ENCODE measurements around the gene MAGEE1.

MAGEE1 gene, protein sequence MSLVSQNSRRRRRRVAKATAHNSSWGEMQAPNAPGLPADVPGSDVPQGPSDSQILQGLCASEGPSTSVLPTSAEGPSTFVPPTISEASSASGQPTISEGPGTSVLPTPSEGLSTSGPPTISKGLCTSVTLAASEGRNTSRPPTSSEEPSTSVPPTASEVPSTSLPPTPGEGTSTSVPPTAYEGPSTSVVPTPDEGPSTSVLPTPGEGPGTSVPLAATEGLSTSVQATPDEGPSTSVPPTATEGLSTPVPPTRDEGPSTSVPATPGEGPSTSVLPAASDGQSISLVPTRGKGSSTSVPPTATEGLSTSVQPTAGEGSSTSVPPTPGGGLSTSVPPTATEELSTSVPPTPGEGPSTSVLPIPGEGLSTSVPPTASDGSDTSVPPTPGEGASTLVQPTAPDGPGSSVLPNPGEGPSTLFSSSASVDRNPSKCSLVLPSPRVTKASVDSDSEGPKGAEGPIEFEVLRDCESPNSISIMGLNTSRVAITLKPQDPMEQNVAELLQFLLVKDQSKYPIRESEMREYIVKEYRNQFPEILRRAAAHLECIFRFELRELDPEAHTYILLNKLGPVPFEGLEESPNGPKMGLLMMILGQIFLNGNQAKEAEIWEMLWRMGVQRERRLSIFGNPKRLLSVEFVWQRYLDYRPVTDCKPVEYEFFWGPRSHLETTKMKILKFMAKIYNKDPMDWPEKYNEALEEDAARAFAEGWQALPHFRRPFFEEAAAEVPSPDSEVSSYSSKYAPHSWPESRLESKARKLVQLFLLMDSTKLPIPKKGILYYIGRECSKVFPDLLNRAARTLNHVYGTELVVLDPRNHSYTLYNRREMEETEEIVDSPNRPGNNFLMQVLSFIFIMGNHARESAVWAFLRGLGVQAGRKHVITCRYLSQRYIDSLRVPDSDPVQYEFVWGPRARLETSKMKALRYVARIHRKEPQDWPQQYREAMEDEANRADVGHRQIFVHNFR

DNA sequence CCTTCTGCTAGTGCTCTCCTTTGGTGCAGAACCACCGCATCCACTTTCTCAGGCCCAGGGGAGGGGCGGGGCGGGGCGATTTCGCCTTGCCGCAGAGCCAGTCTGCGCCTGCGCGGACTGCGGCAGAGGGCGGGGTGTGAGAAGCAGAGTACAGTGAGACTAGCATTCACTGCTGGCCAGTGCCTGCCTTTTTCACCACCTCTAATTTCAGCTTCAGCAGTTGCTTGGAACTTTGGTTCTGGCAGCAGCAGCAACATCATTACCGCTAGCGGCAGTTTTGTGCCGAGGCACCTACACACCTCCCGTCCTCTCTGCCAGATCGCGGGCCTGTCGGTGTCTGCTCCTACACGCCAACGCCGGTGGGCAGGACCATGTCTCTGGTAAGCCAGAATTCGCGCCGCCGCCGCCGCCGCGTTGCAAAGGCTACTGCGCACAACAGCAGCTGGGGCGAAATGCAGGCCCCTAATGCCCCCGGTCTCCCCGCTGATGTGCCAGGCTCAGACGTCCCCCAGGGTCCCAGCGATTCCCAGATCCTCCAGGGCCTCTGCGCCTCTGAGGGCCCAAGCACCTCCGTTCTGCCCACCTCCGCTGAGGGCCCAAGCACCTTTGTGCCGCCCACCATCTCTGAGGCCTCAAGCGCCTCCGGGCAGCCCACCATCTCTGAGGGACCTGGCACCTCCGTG, at the start of gene MAGEE1:
Gene MAGEE1, plus strand, starts transcription at position 151 of the 683 bp plus-strand sequence. Its CDS starts 221 bp downstream, at position 372.
- peak within 1 kb of the TSS in 16 of 21 experiments; percentile 1 to 77 (median 58) for H3K27ac ChIP-seq
- H3K4me3 ChIP-seq = peak within 1 kb of the TSS; percentile 37 to 63 (median 50)

DNA sequence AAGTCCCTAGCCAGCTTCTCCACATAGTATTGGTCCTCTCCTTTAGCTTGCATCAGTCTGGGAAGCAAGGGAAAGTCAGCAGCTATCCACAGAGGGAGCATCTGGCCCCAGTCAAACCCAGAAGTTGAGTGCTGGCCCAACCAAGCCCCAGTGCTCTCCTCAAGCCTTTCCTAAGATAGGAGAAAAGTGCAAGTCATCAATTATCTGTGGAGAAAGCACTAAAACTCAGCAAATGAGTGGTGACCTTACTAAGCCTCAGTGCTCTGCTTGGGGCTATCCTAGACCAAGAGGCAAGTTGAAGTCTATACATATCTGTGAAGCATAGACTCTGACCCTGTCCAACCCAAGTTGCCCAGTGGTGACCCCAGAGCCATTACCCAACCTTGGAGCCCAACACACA, 28.5 kb upstream of the MAGEE1 start:
- no peak overlapping the region for H3K4me3 ChIP-seq

DNA sequence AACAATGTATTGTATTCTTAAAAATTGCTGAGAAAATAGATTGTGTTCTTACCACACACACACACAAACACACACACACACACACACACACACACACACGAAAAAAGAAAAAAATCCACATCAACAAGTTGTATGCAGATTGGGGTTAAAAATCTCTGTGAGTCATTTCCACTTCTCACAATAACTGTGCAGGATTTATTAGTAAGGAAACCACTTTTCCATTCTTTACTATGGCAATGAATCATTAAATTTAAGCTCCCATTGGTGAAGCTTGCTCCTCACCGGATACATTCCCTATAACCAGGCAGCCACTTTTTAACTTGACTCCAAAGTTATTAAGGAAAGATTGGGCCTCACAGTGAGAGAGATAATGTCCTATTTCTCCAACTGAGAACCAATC, 19.7 kb upstream of the MAGEE1 start:
- Histone ChIP-seq H3K27ac (no peak overlapping the region), H3K4me3 (no peak overlapping the region)

More for the DNA sequence above, 28.5 kb upstream of the MAGEE1 start:
- no peak overlapping the region for H3K27ac ChIP-seq

DNA sequence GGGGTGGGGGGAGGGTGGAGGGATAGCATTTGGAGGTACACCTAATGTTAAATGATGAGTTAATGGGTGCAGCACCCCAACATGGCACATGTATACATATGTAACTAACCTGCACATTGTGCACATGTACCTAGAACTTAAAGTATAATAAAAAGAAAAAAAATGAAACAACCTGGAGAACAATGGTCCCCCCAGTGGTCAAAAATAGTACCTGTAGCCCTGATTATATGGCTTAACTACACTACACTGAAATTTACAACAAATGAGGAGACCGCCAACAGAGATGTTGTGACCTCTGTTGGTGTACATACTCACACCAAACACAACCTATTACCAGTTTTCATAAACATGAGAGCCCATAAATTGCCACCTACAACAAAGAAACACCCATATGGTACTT, 7.3 kb upstream of the MAGEE1 start:
- H3K4me3 ChIP-seq = no peak overlapping the region
- H3K27ac ChIP-seq = no peak overlapping the region

DNA sequence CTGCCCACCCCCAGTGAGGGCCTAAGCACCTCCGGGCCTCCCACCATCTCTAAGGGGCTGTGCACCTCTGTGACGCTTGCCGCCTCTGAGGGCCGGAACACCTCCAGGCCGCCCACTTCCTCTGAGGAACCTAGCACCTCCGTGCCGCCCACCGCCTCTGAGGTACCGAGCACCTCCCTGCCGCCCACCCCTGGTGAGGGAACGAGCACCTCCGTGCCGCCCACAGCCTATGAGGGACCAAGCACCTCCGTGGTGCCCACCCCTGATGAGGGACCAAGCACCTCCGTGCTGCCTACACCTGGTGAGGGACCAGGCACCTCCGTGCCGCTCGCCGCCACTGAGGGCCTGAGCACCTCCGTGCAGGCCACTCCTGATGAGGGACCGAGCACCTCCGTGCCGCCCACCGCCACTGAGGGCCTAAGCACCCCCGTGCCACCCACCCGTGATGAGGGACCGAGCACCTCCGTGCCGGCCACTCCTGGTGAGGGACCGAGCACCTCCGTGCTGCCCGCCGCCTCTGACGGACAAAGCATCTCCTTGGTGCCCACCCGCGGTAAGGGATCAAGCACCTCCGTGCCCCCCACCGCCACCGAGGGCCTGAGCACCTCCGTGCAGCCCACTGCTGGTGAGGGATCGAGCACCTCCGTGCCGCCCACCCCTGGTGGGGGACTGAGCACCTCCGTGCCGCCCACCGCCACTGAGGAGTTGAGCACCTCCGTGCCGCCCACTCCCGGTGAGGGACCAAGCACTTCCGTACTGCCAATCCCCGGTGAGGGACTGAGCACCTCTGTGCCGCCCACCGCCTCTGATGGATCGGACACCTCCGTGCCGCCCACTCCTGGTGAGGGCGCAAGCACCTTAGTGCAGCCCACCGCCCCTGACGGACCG, 977 bp downstream of the MAGEE1 start:
- peak overlapping the region in 13 of 21 experiments; percentile 8 to 77 (median 60) for H3K27ac ChIP-seq
- H3K4me3 ChIP-seq = peak overlapping the region; percentile 37 to 63 (median 50)

DNA sequence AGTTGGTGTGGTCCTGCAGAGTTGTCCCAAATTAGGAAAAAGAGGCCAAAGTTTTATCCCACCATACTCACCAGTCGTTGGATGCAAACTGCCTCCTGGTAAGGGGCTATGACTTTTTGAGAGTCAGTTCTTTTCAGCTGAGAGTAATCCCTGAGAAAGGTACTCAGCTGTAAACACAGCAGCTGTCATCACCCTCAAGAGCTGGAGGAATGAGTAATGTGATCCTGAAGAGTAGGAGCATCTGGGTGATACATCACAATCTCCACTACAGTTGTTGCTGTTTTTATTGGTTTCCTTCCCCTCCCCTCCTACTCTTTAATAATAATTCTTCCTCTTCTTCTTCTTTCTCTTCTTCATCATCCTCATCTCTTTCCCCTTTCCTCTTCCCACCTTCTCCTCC, 5.7 kb downstream of the MAGEE1 start:
- no peak overlapping the region for H3K4me3 ChIP-seq
- H3K27ac ChIP-seq = no peak overlapping the region

DNA sequence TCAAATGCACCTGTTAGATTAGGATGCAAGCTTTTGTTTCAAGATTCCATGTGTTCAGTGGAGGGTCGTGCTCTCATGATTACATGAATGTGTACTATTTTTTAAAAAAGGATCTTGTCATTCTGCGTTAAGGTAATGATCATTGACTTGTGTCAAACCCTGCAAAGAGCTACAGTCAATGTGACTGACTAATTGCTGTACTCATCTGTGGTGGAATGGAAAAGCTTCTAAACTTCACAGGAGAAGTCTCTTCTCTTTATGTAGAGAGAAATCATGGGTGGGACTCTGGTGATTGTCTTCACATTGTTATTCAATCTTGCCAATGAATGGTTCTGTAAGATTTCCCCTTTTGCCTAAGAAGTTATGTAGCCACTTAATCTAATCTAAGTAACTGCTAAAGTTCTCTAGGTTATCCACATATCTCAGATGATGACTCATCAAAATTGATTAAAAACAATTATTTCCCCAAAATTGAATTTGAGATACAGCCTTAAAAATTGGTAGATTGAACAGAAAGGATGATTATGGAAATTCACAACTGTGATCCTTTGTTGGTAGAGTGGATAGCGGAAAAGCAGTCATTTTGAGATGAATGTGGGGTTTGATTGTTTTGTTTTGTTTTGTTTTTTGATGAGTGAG, 6.7 kb downstream of the MAGEE1 start:
- no peak overlapping the region for H3K4me3 ChIP-seq
- no peak overlapping the region for H3K27ac ChIP-seq

DNA sequence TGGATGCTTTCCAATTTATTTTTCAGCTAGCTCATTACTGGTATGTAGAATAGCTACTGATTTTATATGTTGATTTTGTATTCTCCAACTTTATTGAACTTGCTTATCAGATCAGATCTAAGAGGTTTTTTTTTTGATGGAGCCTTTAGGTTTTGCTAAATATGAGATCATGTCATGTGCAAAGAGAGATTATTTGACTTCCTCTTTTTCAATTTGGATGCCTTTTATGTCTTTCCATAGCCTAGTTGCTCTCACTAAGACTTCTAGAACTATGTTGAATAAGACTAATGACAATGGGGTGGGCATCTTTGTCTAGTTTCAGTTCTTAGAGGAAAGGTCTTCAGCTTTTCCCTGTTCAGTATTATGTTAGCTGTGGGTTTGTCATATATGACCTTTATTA, 11.7 kb downstream of the MAGEE1 start:
- no peak overlapping the region for H3K27ac ChIP-seq
- H3K4me3 ChIP-seq = no peak overlapping the region

DNA sequence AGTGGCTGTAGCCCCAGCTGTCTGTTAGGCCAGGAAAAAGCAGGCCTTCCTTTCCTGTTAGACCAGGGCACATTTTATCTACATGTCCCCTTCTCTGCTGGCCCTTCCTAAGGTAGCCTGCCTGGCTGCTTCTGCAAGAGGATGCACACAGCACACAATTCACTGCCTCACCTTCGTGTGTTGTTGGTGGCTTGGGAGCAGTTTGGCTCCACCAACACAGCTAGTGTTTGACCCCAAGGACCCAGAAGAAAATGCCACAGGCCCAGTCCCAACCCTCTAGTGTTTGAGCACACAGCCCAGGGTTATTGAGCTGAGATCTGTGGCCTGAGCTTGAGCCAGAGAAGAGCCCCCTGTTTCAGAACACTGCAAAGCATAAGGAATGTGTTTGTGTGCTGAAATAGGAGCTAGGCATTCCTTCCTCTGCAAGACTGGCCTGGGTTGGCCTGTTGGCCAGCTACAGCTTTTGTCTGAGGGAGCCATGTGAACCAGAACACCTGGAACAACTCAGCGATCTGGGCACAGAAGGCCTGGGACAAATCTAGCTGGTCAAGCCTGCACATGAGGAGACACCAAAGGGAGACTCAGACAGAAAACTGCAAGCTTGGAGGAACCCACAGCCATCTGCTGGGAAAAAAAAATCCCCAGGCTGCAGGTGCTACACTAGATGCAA, 26.4 kb downstream of the MAGEE1 start:
- no peak overlapping the region for H3K4me3 ChIP-seq
- no peak overlapping the region for H3K27ac ChIP-seq

DNA sequence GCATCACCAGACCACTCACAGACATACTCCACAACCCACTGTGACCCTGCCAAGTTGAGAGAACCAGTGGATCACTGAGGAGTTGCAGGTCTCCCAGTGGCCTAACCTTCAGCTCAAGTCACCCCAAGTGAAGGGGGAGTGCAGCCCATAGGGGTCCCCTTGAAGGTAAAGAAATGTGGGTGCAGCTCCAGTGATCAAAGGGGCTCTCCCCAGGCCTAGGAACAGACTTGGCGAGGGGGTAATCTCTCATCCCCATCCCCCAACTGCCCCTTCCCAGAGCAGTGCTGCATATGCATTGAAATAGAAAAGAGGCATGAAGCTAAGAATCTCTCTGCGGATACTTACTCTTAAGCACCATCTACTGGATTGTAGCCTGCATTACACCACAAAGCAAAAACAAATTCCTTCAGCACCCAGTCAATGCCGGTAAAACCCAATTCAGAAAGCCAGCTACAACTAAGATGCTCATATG, 27.0 kb downstream of the MAGEE1 start:
- Histone ChIP-seq H3K4me3 (no peak overlapping the region), H3K27ac (no peak overlapping the region)

DNA sequence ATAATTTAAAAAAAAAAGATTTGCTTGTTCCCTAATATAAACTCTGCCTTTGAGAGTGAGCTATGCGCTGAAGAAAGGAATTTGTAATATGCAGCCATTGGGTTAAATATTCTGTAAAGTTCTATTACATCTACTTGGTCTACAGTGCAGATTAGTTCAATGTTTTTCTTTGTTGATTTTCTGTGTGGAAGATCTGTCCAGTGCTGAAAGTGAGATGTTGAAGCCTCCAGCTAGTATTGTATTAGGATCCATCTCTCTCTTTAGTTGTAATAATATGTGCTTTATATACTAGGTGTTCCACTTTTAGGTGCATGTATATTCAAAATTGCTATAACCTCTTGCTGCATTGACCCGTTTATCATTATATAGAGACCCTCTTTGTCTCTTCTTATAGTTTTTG, 49.8 kb downstream of the MAGEE1 start:
- H3K27ac ChIP-seq = no peak overlapping the region

More for the DNA sequence above, 49.8 kb downstream of the MAGEE1 start:
- no peak overlapping the region for H3K4me3 ChIP-seq

Measured in skin epidermis (tissue), 12 donors.